OCI-LY3 (cell line): ENCODE measurements around the gene ABCD3.

Source experiments
- EZH2phosphoT487 ChIP-seq: fragments of 200-600 bp; shearing (Covaris generic); IDR thresholded peaks from 2 replicates; pipeline ENCODE4 v1.6.1; 2018; ENCODE audit warnings: antibody characterized with exemption, mixed run types, low read depth
- TF ChIP-seq, protein P1 (sequence below): fragments of 200-600, 300-600 bp; sonication (generic); IDR thresholded peaks from 2 replicates; pipeline ENCODE4 v1.5.1; 2014; ENCODE audit warnings: antibody characterized with exemption, low read length, low read depth

DNA sequence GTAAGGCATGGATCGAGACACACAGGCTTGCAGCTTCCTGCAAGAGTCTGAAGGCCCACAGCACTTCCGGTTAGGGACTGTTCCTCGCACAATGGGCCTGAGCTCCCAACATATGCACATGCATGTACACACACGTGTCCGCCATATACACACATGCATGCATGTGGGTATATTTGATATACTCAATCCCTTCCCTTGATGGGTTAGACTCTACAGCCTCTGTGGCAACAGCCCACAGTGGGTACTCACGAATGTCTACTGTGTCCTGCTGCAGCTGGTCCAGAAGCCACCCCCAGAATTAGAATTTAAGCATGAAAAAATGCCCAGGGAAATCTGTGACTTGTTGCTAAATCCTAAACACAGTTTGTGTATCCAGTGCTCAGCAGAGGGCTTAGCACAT, 113.5 kb downstream of the ABCD3 start:
- TF ChIP-seq, protein P1, sequence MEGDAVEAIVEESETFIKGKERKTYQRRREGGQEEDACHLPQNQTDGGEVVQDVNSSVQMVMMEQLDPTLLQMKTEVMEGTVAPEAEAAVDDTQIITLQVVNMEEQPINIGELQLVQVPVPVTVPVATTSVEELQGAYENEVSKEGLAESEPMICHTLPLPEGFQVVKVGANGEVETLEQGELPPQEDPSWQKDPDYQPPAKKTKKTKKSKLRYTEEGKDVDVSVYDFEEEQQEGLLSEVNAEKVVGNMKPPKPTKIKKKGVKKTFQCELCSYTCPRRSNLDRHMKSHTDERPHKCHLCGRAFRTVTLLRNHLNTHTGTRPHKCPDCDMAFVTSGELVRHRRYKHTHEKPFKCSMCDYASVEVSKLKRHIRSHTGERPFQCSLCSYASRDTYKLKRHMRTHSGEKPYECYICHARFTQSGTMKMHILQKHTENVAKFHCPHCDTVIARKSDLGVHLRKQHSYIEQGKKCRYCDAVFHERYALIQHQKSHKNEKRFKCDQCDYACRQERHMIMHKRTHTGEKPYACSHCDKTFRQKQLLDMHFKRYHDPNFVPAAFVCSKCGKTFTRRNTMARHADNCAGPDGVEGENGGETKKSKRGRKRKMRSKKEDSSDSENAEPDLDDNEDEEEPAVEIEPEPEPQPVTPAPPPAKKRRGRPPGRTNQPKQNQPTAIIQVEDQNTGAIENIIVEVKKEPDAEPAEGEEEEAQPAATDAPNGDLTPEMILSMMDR: no peak
- TF ChIP-seq EZH2phosphoT487: no peak
